Naive thymus-derived CD4-positive, alpha-beta T cell (primary cell): ENCODE results near the gene GALNT12. TPM values are rescaled to one million over a fixed set of nuclear protein-coding genes. Genes with fewer than 3 reads are reported as not detected.
A peak's percentile ranks its signal among the peaks of the same experiment; 100 is the strongest.

ENCODE experiments used
- ATAC-seq: fragments of 150-1000 bp; cut with Tn5 transposase; 2 replicates; pipeline ENCODE4 v1.10.0; 2021; ENCODE audit warnings: mild to moderate bottlenecking, moderate library complexity
- CTCF ChIA-PET: fragments of 350-600 bp; sonication (Branson Sonifier 250); formaldehyde crosslinking; loops from one replicate; lab custom pipeline; 2021; ENCODE audit warnings: antibody characterized with exemption; lab: Charles Lee
- POLR2A ChIA-PET: fragments of 350-600 bp; sonication (Branson Sonifier 250); formaldehyde crosslinking; loops from one replicate; lab custom pipeline; 2021; ENCODE audit warnings: antibody characterized with exemption, inconsistent platforms; lab: Charles Lee
- DNase-seq, 9 donors: peaks; one replicate each; pipeline versions ENCODE4 v3.0.0 to v3.0.0-alpha.2; 2020 to 2022; ENCODE audit warnings: mixed read lengths in 1 of 9
- H3K27ac ChIP-seq: one replicate; pipeline ENCODE4 v1.7.0; 2013; ENCODE audit warnings: mild to moderate bottlenecking, low read depth, low read length, moderate library complexity
- H3K27me3 ChIP-seq, 2 donors: one replicate each; pipeline ENCODE4 v1.7.0; 2013; ENCODE audit warnings: low read length in 2 of 2, mild to moderate bottlenecking in 2 of 2, moderate library complexity in 2 of 2; ENCODE audit not compliant: control insufficient read depth in 2 of 2, insufficient read depth in 2 of 2
- H3K36me3 ChIP-seq, 3 experiments: 1 replicate in 2 of 3; 2 replicates in 1 of 3; pipeline ENCODE4 v1.7.0; 2013; ENCODE audit warnings: low read length in 3 of 3, mild to moderate bottlenecking in 3 of 3, moderate library complexity in 1 of 3; ENCODE audit not compliant: insufficient read depth in 3 of 3, control insufficient read depth in 2 of 3
- H3K4me1 ChIP-seq, 2 donors: one replicate each; pipeline ENCODE4 v1.7.0; 2013; ENCODE audit warnings: low read length in 2 of 2, mild to moderate bottlenecking in 2 of 2, moderate library complexity in 1 of 2; ENCODE audit not compliant: control insufficient read depth in 2 of 2, insufficient read depth in 2 of 2
- H3K4me3 ChIP-seq: 2 replicates; pipeline ENCODE4 v1.7.0; 2013; ENCODE audit warnings: mild to moderate bottlenecking, low read length
- H3K9me3 ChIP-seq, 3 experiments: 1 replicate in 2 of 3; 2 replicates in 1 of 3; pipeline ENCODE4 v1.7.0; 2013; ENCODE audit warnings: low read length in 3 of 3; ENCODE audit not compliant: control insufficient read depth in 2 of 3
- H3K27ac Mint-ChIP-seq, 9 donors: one replicate each; pipeline ENCODE4 v1.8.0; 2020 to 2022; ENCODE audit warnings: mixed read lengths in 9 of 9, mild to moderate bottlenecking in 8 of 9, moderate library complexity in 5 of 9, inconsistent platforms in 2 of 9
- H3K27me3 Mint-ChIP-seq, 5 donors: one replicate each; pipeline ENCODE4 v1.8.0; 2021 to 2022; ENCODE audit warnings: mixed read lengths in 5 of 5, mild to moderate bottlenecking in 1 of 5
- H3K36me3 Mint-ChIP-seq, 5 donors: one replicate each; pipeline ENCODE4 v1.8.0; 2020 to 2022; ENCODE audit warnings: mixed read lengths in 5 of 5, mild to moderate bottlenecking in 3 of 5, inconsistent platforms in 1 of 5
- H3K4me1 Mint-ChIP-seq, 7 donors: one replicate each; pipeline ENCODE4 v1.8.0; 2020 to 2022; ENCODE audit warnings: mixed read lengths in 7 of 7, mild to moderate bottlenecking in 3 of 7, inconsistent platforms in 1 of 7
- H3K4me3 Mint-ChIP-seq, 10 donors: one replicate each; pipeline ENCODE4 v1.8.0; 2020 to 2022; ENCODE audit warnings: mild to moderate bottlenecking in 10 of 10, mixed read lengths in 10 of 10, moderate library complexity in 6 of 10, inconsistent platforms in 2 of 10
- H3K9me3 Mint-ChIP-seq, 11 donors: one replicate each; pipeline ENCODE4 v1.8.0; 2020 to 2022; ENCODE audit warnings: mixed read lengths in 11 of 11, mild to moderate bottlenecking in 4 of 11, inconsistent platforms in 1 of 11, moderate library complexity in 1 of 11
- intact Hi-C, 2 donors: fragments of 100-400 bp; cut with micrococcal nuclease; formaldehyde crosslinking; loops; one replicate each; pipeline ENCODE4 v1.15.1; 2023
- polyA plus RNA-seq, 2 donors: library from polyadenylated mRNA; unstranded; fragments of 300-500 nt; fragmentation: Illumina TruSeq; gene quantifications; one replicate each; pipeline ENCODE4 v1.2.3, GENCODE V29; 2021
- total RNA-seq, 6 experiments: library from RNA in 5 of 6; stranded (reverse) in 5 of 6; gene quantifications; 1 replicate in 5 of 6; 2 replicates in 1 of 6; pipeline ENCODE4 v1.2.3 and lab custom pipeline; 2021 to 2026

GALNT12 gene
- total and polyA plus RNA-seq, 7 experiments from 2014 or later, result 3.1 to 14.3 (median 10.1) TPM

DNA sequence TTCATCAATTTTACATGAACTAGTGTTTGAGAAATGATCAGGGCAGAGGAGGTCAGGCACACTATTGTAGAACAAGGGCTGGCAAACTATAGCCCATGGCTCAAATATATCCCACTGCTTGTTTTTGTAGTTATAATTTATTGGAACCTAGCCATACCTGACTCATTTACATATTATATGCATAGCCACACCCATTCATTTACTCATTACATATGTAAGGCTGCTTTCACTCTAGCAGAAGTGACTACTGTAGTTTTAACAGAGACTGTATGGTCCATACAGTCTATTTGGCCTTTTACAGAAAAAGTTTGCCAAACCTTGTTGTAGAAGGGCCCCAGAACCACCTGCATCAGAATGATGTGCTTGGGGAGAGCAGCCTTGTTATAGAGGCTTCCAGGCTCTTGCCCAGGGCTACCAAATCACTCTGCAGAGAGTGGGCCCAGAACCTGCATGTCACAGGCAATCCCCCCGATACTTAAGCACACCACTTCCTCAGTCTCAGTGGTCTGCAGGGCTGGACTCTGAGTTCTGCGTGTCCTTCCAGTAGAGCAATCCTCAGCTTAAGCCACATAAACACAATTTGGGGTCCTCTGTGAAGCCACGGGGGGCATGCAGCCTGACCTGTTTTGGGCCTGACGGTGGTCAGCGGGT is 17.9 kb upstream of the GALNT12 start:
- ATAC-seq (no peak), DNase-seq (no peak)
- H3K36me3 ChIP-seq, result peaks cover 0 to 23% (median 0%) of the 10 kb centered on the region in 3 experiments
- intact Hi-C loops, result loop anchor here (5.0 to 10.0 kb wide), 5 partner anchors 535 to 1077 kb away; partner anchors contain the start of genes TBC1D2 (in 1 of the 2) and TRMO (in 1 of the 2)
- H3K4me1 Mint-ChIP-seq, result peaks cover 4 to 20% (median 18%) of the 10 kb centered on the region in 7 donors
- no peaks in the 10 kb centered on the region for H3K27me3 ChIP-seq
- no peaks in the 10 kb centered on the region for H3K9me3 Mint-ChIP-seq
- no peak overlapping the region for H3K4me3 Mint-ChIP-seq
- H3K27ac Mint-ChIP-seq, result no peak overlapping the region
- no peak overlapping the region for H3K4me3 ChIP-seq
- H3K9me3 ChIP-seq, result no peaks in the 10 kb centered on the region
- H3K4me1 ChIP-seq, result peaks cover 0 to 7% of the 10 kb centered on the region in 2 donors
- no peaks in the 10 kb centered on the region for H3K27me3 Mint-ChIP-seq
- ChIA-PET POLR2A (no interaction called here), CTCF (no interaction called here)
- H3K27ac ChIP-seq, result no peak overlapping the region
- H3K36me3 Mint-ChIP-seq, result peaks cover 0 to 20% (median 0%) of the 10 kb centered on the region in 5 donors

DNA sequence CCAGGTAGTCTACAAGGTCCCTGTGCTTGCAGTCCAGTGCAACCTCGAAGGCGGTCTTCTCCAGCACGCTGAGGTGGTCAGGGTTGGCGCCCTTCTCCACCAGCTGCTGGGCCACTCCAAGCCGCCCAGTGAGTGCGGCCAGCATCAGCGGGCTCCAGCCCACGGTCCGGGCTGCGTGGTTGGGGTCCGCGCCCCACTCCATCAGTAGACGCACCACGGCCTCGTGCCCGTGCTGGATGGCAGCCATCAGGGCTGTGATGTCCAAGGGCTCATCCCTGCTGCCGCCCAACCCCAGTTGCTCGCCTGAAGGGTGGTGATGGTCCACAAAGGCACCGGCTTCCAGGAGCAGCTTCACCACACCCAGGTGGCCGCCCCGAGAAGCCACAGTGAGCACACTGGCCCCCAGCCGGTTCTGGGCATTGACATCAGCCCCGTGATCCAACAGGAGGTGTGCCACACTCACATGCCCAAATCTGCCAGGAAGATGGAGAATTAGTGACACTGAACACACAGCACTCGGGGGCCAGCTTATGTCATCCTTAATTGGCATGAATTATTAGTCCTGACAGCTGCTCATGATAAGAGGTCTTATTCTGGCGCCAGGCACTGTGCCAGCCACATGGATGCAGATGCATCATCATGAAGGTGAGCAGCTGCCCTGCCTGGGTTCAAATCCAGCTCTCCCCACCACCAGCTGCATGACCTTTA is 17.2 kb upstream of the GALNT12 start:
- Mint-ChIP-seq H3K27ac (no peak overlapping the region), H3K27me3 (peaks cover 0 to 4% (median 0%) of the 10 kb centered on the region in 5 donors), H3K4me1 (peaks cover 11 to 27% (median 24%) of the 10 kb centered on the region in 7 donors), H3K4me3 (no peak overlapping the region), H3K36me3 (peaks cover 0 to 19% (median 0%) of the 10 kb centered on the region in 5 donors), H3K9me3 (no peaks in the 10 kb centered on the region)
- Histone ChIP-seq H3K27ac (no peak overlapping the region), H3K4me3 (no peak overlapping the region), H3K4me1 (peaks cover 0 to 12% of the 10 kb centered on the region in 2 donors), H3K36me3 (peaks cover 0 to 23% (median 0%) of the 10 kb centered on the region in 3 experiments), H3K9me3 (no peaks in the 10 kb centered on the region), H3K27me3 (no peaks in the 10 kb centered on the region)
- ChIA-PET POLR2A (no interaction called here), CTCF (no interaction called here)
- ATAC-seq (no peak), DNase-seq (no peak)
- intact Hi-C loops, result loop anchor here (5.0 to 10.0 kb wide), 5 partner anchors 535 to 1078 kb away; partner anchors contain the start of genes TBC1D2 (in 1 of the 2) and TRMO (in 1 of the 2)

DNA sequence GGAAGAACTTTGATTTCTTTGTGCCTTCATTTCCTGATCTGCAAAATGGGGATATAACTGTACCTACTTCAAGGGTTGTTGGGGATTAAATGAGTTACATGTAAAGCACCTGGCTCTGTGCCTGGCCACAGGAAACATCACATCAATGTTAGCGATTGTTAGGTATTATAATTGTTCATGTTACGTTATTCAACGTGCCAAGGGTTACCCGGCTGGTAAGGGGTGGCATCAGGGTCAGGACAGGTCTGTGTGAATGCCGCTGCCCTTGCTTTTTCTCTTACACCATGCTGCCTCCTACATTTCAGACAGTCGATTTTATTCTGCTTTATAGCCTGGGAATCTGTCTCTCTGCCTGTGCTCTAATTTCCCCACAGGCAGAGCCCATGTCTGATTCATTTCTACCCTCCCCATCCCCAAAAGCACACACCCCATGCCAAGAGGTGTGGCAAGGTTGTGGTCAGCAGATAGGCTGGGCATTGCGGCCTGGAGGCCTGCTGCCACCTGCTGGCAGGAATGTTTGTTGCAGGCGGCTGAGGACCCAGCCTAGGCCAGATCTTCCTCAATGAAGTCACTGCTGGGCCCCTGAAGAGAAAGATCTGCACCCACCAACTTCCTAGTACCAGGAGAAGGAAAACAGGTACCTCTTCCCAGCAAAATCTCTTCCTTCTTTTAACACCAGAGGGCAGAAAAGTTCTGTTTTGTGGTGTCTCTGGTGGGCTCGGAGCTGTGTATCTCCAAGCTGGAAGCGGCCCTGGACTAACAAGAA is 16.4 kb upstream of the GALNT12 start:
- CTCF ChIA-PET, result interaction anchor here (0.5 to 1.3 kb wide), 2 partner anchors 10 to 15 kb away, joined by 3 to 4 read pairs; no protein-coding TSS in a partner anchor
- Histone ChIP-seq H3K27ac (no peak overlapping the region), H3K36me3 (peaks cover 0 to 23% (median 0%) of the 10 kb centered on the region in 3 experiments), H3K9me3 (no peaks in the 10 kb centered on the region), H3K4me3 (no peak overlapping the region), H3K4me1 (peaks cover 6 to 16% of the 10 kb centered on the region in 2 donors), H3K27me3 (no peaks in the 10 kb centered on the region)
- Mint-ChIP-seq H3K36me3 (peaks cover 0 to 15% (median 0%) of the 10 kb centered on the region in 5 donors), H3K4me3 (peak overlapping the region in 1 of 10 donors; percentile 29), H3K4me1 (peaks cover 17 to 33% (median 30%) of the 10 kb centered on the region in 7 donors), H3K9me3 (no peaks in the 10 kb centered on the region), H3K27ac (peak overlapping the region in 4 of 9 donors; percentile 5 to 56 (median 35)), H3K27me3 (peaks cover 0 to 9% (median 0%) of the 10 kb centered on the region in 5 donors)
- intact Hi-C loops, result loop anchor here (1.0 to 10.0 kb wide), 7 partner anchors 255 to 1079 kb away; partner anchors contain the start of genes TBC1D2 (in 1 of the 2) and TRMO (in 1 of the 2)
- DNase-seq (peak in 8 of 9 donors; percentile 24 to 74 (median 40)), ATAC-seq (peak; percentile 88)
- POLR2A ChIA-PET, result no interaction called here

DNA sequence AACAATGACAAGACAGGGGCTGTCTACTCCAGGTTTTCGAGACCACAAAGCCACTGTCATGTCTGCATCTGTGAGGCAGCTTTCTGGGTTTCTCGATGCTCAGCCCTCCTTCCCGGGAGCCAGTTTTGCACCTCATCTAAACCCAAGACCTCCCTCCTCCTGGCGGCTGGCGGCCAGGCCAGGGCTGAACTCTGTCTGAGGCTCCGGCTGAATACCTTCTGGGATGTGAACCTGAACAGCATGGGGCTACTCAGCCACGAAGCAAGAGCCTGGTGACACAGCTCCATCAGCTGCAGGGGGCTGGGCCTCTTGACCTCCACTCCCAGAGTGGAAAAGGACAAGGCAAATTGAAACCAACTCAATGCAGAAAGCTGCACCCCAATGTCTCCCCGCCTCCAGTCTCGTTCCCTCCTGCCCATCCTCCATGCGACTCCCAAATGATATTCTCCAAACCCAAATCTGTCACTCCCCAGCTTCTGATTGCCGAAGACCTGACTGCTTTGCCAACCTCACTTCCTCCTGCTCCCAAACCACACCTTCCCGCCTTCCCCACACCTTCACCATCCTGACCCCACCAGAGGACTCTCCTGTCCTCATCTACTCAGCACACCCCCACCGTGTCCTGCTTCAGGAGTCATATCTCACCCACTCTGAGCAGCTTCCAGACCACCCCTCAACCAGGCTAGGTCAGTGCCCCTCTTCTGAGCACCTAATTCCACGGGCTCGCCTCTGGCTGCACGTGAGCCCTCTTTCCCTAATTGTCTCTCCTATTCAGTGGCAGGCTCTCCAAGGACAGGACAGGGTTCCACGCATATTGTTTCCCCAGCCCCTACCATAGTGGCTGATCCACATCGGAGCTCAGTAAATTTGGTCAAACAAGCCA is 15.6 kb upstream of the GALNT12 start:
- ChIA-PET CTCF (interaction anchor here (0.5 to 2.2 kb wide), 4 partner anchors 10 to 17 kb away, joined by 3 to 7 read pairs (median 5); no protein-coding TSS in a partner anchor), POLR2A (interaction anchor here (1.4 kb wide), 1 partner anchor 15 kb away, joined by 3 read pairs; no protein-coding TSS in a partner anchor)
- no peaks in the 10 kb centered on the region for H3K9me3 Mint-ChIP-seq
- Histone ChIP-seq H3K27ac (no peak overlapping the region), H3K36me3 (peaks cover 0 to 23% (median 0%) of the 10 kb centered on the region in 3 experiments), H3K27me3 (no peaks in the 10 kb centered on the region), H3K9me3 (no peaks in the 10 kb centered on the region), H3K4me1 (peaks cover 6 to 16% of the 10 kb centered on the region in 2 donors), H3K4me3 (no peak overlapping the region)
- peak overlapping the region in 1 of 9 donors; percentile 18 for H3K27ac Mint-ChIP-seq
- intact Hi-C loops, result loop anchor here (1.0 to 10.0 kb wide), 7 partner anchors 256 to 1080 kb away; partner anchors contain the start of genes TBC1D2 (in 1 of the 2) and TRMO (in 1 of the 2)
- DNase-seq (no peak), ATAC-seq (no peak)
- H3K36me3 Mint-ChIP-seq, result peaks cover 0 to 15% (median 0%) of the 10 kb centered on the region in 5 donors
- H3K27me3 Mint-ChIP-seq, result peaks cover 0 to 9% (median 0%) of the 10 kb centered on the region in 5 donors
- peak overlapping the region in 1 of 10 donors; percentile 15 for H3K4me3 Mint-ChIP-seq
- H3K4me1 Mint-ChIP-seq, result peaks cover 19 to 35% (median 32%) of the 10 kb centered on the region in 7 donors

DNA sequence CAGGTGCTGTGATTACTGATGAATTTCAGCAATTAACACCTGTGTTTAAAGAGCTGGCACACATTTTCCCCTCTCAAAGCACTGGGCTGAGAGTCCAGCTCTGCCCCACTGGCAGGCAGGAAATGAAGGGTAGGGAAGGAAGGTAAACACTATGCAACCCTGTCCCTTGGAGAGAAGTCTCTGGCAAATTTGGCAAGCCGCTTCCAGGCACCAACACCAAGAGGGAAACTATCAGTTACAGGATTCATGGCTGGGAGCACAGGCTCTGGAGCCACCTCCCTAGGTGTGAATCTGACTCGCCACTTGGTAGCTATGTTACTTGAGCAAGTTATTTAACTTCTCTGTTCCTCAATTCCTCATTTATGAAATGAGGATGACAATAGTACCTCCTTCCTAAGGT is 14.4 kb upstream of the GALNT12 start:
- Mint-ChIP-seq H3K36me3 (peaks cover 0 to 9% (median 2%) of the 10 kb centered on the region in 5 donors), H3K4me1 (peaks cover 22 to 40% (median 35%) of the 10 kb centered on the region in 7 donors), H3K4me3 (no peak overlapping the region), H3K9me3 (peaks cover 0 to 2% (median 0%) of the 10 kb centered on the region in 11 donors), H3K27me3 (peaks cover 0 to 17% (median 0%) of the 10 kb centered on the region in 5 donors), H3K27ac (no peak overlapping the region)
- Histone ChIP-seq H3K27ac (no peak overlapping the region), H3K36me3 (peaks cover 0 to 19% (median 0%) of the 10 kb centered on the region in 3 experiments), H3K4me1 (peaks cover 6 to 16% of the 10 kb centered on the region in 2 donors), H3K27me3 (no peaks in the 10 kb centered on the region), H3K9me3 (no peaks in the 10 kb centered on the region), H3K4me3 (no peak overlapping the region)
- ChIA-PET POLR2A (interaction anchor here (0.6 to 1.4 kb wide), 2 partner anchors 14 to 375 kb away, joined by 3 read pairs; no protein-coding TSS in a partner anchor), CTCF (interaction anchor here (0.6 to 2.2 kb wide), 4 partner anchors 9 to 36 kb away, joined by 3 to 7 read pairs (median 4); no protein-coding TSS in a partner anchor)
- DNase-seq, result no peak
- intact Hi-C loops, result loop anchor here (5.0 to 10.0 kb wide), 5 partner anchors 538 to 1081 kb away; partner anchors contain the start of genes TBC1D2 (in 1 of the 2) and TRMO (in 1 of the 2)
- ATAC-seq, result no peak
